GM12891 (cell line): Measurements from ENCODE around the gene ZNF202.

Experiments
- POLR2A ChIP-seq: IDR thresholded peaks from 2 replicates; pipeline ENCODE4 v1.6.1; 2011; ENCODE audit warnings: low read depth, low read length, control low read depth
- POLR2AphosphoS5 ChIP-seq: IDR thresholded peaks from 2 replicates; pipeline ENCODE4 v1.6.1; 2011; ENCODE audit warnings: low read depth, low read length, control low read depth
- TAF1 ChIP-seq: IDR thresholded peaks from 2 replicates; pipeline ENCODE4 v1.6.1; 2011; ENCODE audit warnings: low read depth, low read length, control low read depth

- TF ChIP-seq POLR2AphosphoS5 (no peak), POLR2A (no peak), TAF1 (no peak)
Measured at GRCh38 chr11:123729602-123730001, 11.9 kb downstream of the ZNF202 start.
